GM21576 (cell line): ENCODE measurements around the gene OR13C8.

Experiments used
- ATAC-seq: cut with Tn5 transposase; IDR thresholded peaks from one replicate; pipeline ENCODE4 v1.9.1; 2021; ENCODE audit warnings: mild to moderate bottlenecking, moderate library complexity; ENCODE audit not compliant: unreplicated experiment

OR13C8 gene

GRCh38 chr9:104608336-104608735, 39.4 kb downstream of the OR13C8 start:
- no peak for ATAC-seq

DNA sequence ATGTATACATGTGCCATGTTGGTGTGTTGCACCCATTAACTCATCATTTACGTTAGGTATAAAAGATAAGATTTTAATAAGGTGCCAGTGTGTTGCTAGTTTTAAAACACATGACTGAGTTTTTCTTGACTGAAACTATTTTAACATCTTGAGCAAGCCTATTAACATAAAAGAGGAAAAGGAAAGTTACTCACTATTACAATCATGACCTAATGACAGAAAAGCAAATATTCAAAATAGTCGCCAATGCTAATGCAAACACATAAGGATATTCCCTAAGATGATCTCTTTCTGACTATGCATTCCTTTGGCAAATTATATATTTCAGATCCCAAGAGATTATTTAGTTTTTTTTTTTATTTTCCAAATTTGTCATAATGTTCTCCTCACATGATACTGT, 42.2 kb downstream of the OR13C8 start:
- no peak for ATAC-seq

DNA sequence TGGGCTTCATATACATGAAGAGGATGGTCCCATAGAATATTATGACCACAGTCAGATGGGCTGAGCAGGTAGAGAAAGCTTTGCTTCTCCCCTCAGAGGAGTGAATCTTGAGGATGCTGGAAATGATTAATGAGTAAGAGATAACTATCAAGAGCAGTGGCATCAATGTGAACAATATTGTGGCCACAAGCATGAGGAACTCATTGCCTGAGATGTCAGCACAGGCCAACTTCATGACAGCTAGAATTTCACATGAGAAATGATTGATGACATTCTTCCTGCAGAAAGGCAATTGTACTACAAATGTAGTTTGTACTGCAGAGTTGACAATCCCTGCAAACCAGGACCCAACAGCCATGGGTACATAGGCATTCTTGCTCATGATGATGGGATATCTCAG, 48.5 kb downstream of the OR13C8 start:
- ATAC-seq = no peak

DNA sequence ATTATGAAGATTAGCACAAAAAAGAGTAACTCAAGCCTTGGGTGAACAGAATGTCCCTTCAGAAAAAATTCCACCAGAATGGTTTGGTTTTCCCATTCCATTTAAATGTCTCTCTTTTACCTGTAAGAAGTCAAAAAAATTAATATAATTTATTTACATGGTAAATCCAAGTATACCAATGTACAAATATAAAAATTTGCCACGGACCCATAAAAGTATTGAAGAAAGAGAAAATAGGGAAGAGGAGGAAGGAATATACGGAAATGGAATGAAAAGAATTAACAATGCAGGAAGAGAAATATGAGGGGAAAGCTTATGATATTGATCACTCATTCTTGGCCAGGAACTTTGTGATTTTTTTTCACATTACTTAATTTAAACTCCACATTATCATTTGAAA, 49.1 kb downstream of the OR13C8 start, which contains the start of gene OR13C9:
Gene OR13C9, minus strand, starts transcription at position 101 of the 400 bp plus-strand sequence. Its CDS starts 0 bp downstream, at position 101.
- no peak for ATAC-seq
